ENCODE data around the gene DOCK6. TPM values are rescaled to one million over a fixed set of nuclear protein-coding genes. Genes with fewer than 3 reads are reported as not detected.

DOCK6 gene
- total and polyA plus RNA-seq, 2 experiments from 2014 or later: 17.4 to 36.8 TPM

GRCh38 chr19:11239377-11240000 is 22.8 kb downstream of the DOCK6 start, which contains the start of gene ANGPTL8:
TSS of gene ANGPTL8 (plus strand) at chr19:11239619. CDS start at chr19:11239638, 19 bp downstream.
- H3K4me3 ChIP-seq: no peak within 1 kb of the TSS
- WGBS (ENCODE audit: low lambda C conversion rate, missing lambda C conversion rate): 91% methylated on average over 23 of the region's 23 CpGs
- no peak within 1 kb of the TSS for H2AFZ ChIP-seq
- no peaks in the 10 kb centered on the region for H3K9me2 ChIP-seq (replicated peaks; ENCODE audit: insufficient read depth)
- no peak within 1 kb of the TSS for H3K27ac ChIP-seq
- no peaks in the 10 kb centered on the region for H4K20me1 ChIP-seq (ENCODE audit: insufficient read depth, poor library complexity, severe bottlenecking)
- no peaks in the 10 kb centered on the region for H3K9me3 ChIP-seq (ENCODE audit: low read depth)
- no peak within 1 kb of the TSS for H3K4me2 ChIP-seq
- DNase-seq (ENCODE audit: low spot score): no peak
- no peaks in the 10 kb centered on the region for H3K36me3 ChIP-seq (replicated peaks; ENCODE audit: insufficient read depth, low read depth)
- no peaks in the 10 kb centered on the region for H3K79me2 ChIP-seq
- no peaks in the 10 kb centered on the region for H3K27me3 ChIP-seq
- no peak for TF ChIP-seq CTCF (IDR thresholded peaks at IDR 0.05; ENCODE audit: poor library complexity)
- TF ChIP-seq EZH2 (IDR thresholded peaks at IDR 0.05; ENCODE audit: borderline replicate concordance): no peak
- TF ChIP-seq EZH2phosphoT487 (IDR thresholded peaks at IDR 0.05; ENCODE audit: low read depth, severe bottlenecking, unreplicated experiment): no peak
- no peaks in the 10 kb centered on the region for H3K4me1 ChIP-seq (ENCODE audit: insufficient read depth)

- WGBS (ENCODE audit: low lambda C conversion rate, missing lambda C conversion rate): 92% methylated on average over 6 of the region's 6 CpGs
- no peaks in the 10 kb centered on the region for H3K9me3 ChIP-seq (ENCODE audit: low read depth)
- no peak overlapping the region for H3K27ac ChIP-seq
- no peak for DNase-seq (ENCODE audit: low spot score)
- no peaks in the 10 kb centered on the region for H3K79me2 ChIP-seq
- no peaks in the 10 kb centered on the region for H3K4me1 ChIP-seq (ENCODE audit: insufficient read depth)
- no peak overlapping the region for H3K4me2 ChIP-seq
- no peak overlapping the region for H2AFZ ChIP-seq
- H3K9me2 ChIP-seq (replicated peaks; ENCODE audit: insufficient read depth): no peaks in the 10 kb centered on the region
- TF ChIP-seq EZH2 (IDR thresholded peaks at IDR 0.05; ENCODE audit: borderline replicate concordance) (no peak), EZH2phosphoT487 (IDR thresholded peaks at IDR 0.05; ENCODE audit: low read depth, severe bottlenecking, unreplicated experiment) (no peak), CTCF (IDR thresholded peaks at IDR 0.05; ENCODE audit: poor library complexity) (no peak)
- no peak overlapping the region for H3K4me3 ChIP-seq
- H4K20me1 ChIP-seq (ENCODE audit: insufficient read depth, poor library complexity, severe bottlenecking): no peaks in the 10 kb centered on the region
- no peaks in the 10 kb centered on the region for H3K27me3 ChIP-seq
- H3K36me3 ChIP-seq (replicated peaks; ENCODE audit: insufficient read depth, low read depth): no peaks in the 10 kb centered on the region
Observed at GRCh38 chr19:11238781-11239376, 23.4 kb downstream of the DOCK6 start.

- Histone ChIP-seq H3K27ac (no peak overlapping the region), H3K27me3 (no peaks in the 10 kb centered on the region), H3K9me3 (ENCODE audit: low read depth) (no peaks in the 10 kb centered on the region), H3K4me2 (no peak overlapping the region), H3K4me3 (no peak overlapping the region), H3K9me2 (replicated peaks; ENCODE audit: insufficient read depth) (no peaks in the 10 kb centered on the region), H3K79me2 (no peaks in the 10 kb centered on the region), H3K36me3 (replicated peaks; ENCODE audit: insufficient read depth, low read depth) (no peaks in the 10 kb centered on the region), H4K20me1 (ENCODE audit: insufficient read depth, poor library complexity, severe bottlenecking) (no peaks in the 10 kb centered on the region), H2AFZ (no peak overlapping the region), H3K4me1 (ENCODE audit: insufficient read depth) (no peaks in the 10 kb centered on the region)
- TF ChIP-seq EZH2phosphoT487 (IDR thresholded peaks at IDR 0.05; ENCODE audit: low read depth, severe bottlenecking, unreplicated experiment) (no peak), CTCF (IDR thresholded peaks at IDR 0.05; ENCODE audit: poor library complexity) (no peak), EZH2 (IDR thresholded peaks at IDR 0.05; ENCODE audit: borderline replicate concordance) (no peak)
- 97% methylated on average over 11 of the region's 11 CpGs for WGBS (ENCODE audit: low lambda C conversion rate, missing lambda C conversion rate)
- DNase-seq (ENCODE audit: low spot score): no peak
Observed at GRCh38 chr19:11238041-11238440, 24.3 kb downstream of the DOCK6 start.

Data from hepatocyte (in vitro differentiated cells).